Measurements from ENCODE around the gene TPT1. TPM values are rescaled to one million over a fixed set of nuclear protein-coding genes. Genes with fewer than 3 reads are reported as not detected.
"Not testable (repeated sequence)": the region's sequence is repeated elsewhere in the genome, so short reads cannot be mapped to it uniquely, and the experiment has no call there.

TPT1 gene
- total RNA-seq (2014; rRNA removed; shearing (Covaris generic)): 1,541 and 1,642 TPM in 2 replicates

GRCh38 chr13:45341034-45341798 lies at the start of gene TPT1:
TSS of gene TPT1 (minus strand) at chr13:45341183. CDS start at chr13:45341069, 114 bp downstream.
- Histone ChIP-seq H3K36me3 (peaks cover 60% of the 10 kb centered on the region), H3K27me3 (replicated peaks) (no peaks in the 10 kb centered on the region), H3K4me1 (replicated peaks) (peaks cover 27% of the 10 kb centered on the region), H3K4me3 (peak within 1 kb of the TSS; percentile 87), H3K27ac (peak within 1 kb of the TSS; percentile 96), H3K9me3 (replicated peaks) (no peaks in the 10 kb centered on the region)
- peak; percentile 94 to 97 for DNase-seq (ENCODE audit: low read depth in 1 of 2, low spot score in 2 of 2)

GRCh38 chr13:45390348-45390747 lies 49.4 kb upstream of the TPT1 start:
- not testable (repeated sequence) for H3K4me3 ChIP-seq; H3K27ac ChIP-seq; H3K9me3 ChIP-seq (replicated peaks); H3K4me1 ChIP-seq (replicated peaks); DNase-seq (ENCODE audit: low read depth in 1 of 2, low spot score in 2 of 2); H3K27me3 ChIP-seq (replicated peaks)
- H3K36me3 ChIP-seq: peaks cover 19% of the 10 kb centered on the region

DNA sequence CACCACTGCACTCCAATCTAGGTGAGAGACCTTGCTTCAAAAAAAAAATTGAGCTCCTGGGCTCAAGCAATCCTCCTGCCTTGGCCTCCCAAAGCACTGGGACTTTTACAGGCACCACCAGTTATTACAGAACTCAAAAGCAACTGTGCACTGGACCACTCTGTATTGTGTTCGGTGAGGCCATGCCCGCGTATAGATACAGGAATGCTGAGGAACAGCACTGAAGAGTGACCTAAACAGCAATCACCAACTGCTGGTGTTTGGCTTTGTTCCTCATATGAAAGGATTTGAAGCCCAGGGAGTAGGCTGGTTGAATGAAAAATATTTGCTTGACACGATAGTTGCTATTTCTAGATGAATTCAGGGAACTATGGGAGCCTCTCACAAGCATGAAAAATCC lies 47.7 kb upstream of the TPT1 start:
- Histone ChIP-seq H3K27ac (no peak overlapping the region), H3K27me3 (replicated peaks) (no peaks in the 10 kb centered on the region), H3K4me1 (replicated peaks) (no peaks in the 10 kb centered on the region), H3K4me3 (no peak overlapping the region), H3K36me3 (peaks cover 7% of the 10 kb centered on the region; the same call in 1 of the 2 replicates), H3K9me3 (replicated peaks) (no peaks in the 10 kb centered on the region)
- no peak for DNase-seq (ENCODE audit: low read depth in 1 of 2, low spot score in 2 of 2)

DNA sequence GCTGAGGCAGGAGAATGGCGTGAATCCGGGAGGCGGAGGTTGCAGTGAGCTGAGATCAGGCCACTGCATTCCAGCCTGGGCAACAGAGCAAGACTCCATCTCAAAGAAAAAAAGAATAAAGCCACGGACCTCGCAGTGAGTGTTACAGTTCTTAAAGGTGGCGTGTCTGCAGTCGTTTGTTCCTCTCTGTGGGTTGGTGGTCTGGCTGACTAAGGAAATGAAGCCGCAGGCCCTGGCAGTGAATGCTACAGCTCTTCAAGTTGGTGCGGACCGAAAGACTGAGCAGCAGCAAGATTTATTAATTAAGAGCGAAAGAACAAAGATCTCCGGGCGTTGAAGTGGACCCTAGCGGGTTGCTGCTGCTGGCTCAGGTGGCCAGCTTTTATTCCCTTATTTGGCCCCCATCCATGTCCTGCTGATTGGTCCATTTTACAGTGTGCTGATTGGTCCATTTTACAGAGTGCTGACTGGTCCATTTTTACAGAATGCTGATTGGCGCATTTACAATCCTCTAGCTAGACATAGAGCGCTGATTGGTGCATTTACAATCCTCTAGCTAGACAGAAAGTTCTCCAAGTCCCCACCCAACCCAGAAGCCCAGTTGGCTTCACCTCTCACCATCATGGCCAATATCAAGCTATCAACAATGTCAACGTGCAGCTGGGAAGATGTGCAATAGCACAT lies 46.1 kb upstream of the TPT1 start:
- not testable (repeated sequence) for H3K27me3 ChIP-seq (replicated peaks); H3K27ac ChIP-seq; DNase-seq (ENCODE audit: low read depth in 1 of 2, low spot score in 2 of 2); H3K4me3 ChIP-seq; H3K4me1 ChIP-seq (replicated peaks); H3K36me3 ChIP-seq; H3K9me3 ChIP-seq (replicated peaks)

- no peak for DNase-seq (ENCODE audit: low read depth in 1 of 2, low spot score in 2 of 2)
- Histone ChIP-seq H3K27me3 (replicated peaks) (no peaks in the 10 kb centered on the region), H3K4me1 (replicated peaks) (no peaks in the 10 kb centered on the region)
Observed at GRCh38 chr13:45385907-45386553, 45.0 kb upstream of the TPT1 start.

DNA sequence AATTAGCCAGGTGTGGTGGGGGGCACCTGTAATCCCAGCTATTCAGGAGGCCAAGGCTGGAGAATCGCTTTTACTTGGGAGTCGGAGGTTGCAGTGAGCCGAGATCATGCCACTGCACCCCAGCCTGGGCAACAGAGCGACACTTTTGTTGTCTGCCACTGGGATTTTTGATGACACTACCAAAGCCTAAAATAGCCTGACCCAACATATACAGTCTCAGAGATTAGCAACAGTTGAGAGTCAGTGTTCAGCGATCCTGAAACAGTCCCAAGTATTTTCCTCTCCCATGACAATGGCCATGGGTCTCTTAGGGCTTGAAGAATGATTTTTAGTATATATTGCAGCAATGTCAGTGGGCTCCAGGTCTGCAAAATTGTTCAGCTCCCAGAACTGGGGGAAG lies 44.3 kb upstream of the TPT1 start:
- Histone ChIP-seq H3K27me3 (replicated peaks) (no peaks in the 10 kb centered on the region), H3K4me1 (replicated peaks) (no peaks in the 10 kb centered on the region), H3K27ac (no peak overlapping the region), H3K36me3 (no peaks in the 10 kb centered on the region; the same call in 1 of the 2 replicates), H3K9me3 (replicated peaks) (no peaks in the 10 kb centered on the region), H3K4me3 (no peak overlapping the region)
- no peak for DNase-seq (ENCODE audit: low read depth in 1 of 2, low spot score in 2 of 2)

More at GRCh38 chr13:45385907-45386553, 45.0 kb upstream of the TPT1 start:
- H3K27ac ChIP-seq: no peak overlapping the region
- H3K4me3 ChIP-seq: no peak overlapping the region
- H3K36me3 ChIP-seq: no peaks in the 10 kb centered on the region; the same call in 1 of the 2 replicates
- H3K9me3 ChIP-seq (replicated peaks): no peaks in the 10 kb centered on the region

DNA sequence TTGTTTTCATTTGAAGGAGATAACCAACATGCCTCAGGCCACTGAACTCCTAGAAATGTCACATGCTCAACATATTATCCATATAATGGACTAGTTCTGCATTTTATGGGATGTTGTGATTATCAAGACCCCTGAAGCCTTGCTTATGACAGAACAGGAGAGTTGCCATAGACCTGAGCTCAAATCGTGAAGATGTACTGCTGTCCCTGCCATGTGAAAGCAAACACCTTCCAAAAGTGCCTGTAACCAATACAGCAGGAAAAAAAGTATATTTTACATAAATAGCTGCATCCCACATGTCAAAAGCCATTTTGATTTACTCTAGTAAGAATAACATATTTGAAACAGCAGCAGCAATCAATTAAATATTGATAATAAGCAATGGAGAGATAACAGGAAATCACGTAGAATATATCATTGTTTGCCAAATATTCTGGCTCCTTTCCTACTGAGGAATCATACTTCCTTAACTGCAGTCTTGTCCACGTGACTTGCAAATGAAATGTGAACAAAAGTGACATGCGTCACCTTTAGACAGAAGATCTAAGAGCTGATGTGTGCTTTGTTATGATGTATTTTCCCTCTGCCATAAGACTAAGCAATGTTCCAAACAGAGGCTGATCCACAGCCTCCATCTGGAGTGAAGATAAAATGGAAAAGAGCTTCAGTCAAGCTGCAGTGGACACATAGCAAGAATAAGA lies 43.6 kb upstream of the TPT1 start:
- no peak overlapping the region for H3K27ac ChIP-seq
- H3K4me1 ChIP-seq (replicated peaks): no peaks in the 10 kb centered on the region
- no peak overlapping the region for H3K4me3 ChIP-seq
- H3K27me3 ChIP-seq (replicated peaks): no peaks in the 10 kb centered on the region
- no peak for DNase-seq (ENCODE audit: low read depth in 1 of 2, low spot score in 2 of 2)
- H3K36me3 ChIP-seq: no peaks in the 10 kb centered on the region; the same call in 1 of the 2 replicates
- no peaks in the 10 kb centered on the region for H3K9me3 ChIP-seq (replicated peaks)

DNA sequence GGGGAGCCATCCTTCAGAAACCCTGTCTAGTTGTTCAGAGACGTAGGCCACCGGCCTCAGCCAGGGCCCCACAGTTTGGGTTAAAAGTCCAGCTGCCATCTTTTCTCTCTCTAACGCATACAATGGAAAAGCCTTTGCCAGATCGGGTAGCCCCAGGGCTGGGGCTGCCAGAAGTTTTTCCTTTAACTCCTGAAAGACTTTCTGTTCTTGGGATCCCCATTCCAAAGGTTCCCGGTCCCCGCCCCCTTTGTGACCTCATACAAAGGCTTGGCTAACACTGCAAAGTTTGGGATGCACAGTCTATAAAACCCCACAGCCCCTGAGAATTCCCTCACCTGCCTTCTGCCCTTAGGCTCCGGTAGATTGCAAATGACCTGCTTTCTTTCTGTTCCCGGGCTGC lies 41.8 kb upstream of the TPT1 start:
- not testable (repeated sequence) for H3K27me3 ChIP-seq (replicated peaks); H3K4me3 ChIP-seq; H3K4me1 ChIP-seq (replicated peaks)

DNA sequence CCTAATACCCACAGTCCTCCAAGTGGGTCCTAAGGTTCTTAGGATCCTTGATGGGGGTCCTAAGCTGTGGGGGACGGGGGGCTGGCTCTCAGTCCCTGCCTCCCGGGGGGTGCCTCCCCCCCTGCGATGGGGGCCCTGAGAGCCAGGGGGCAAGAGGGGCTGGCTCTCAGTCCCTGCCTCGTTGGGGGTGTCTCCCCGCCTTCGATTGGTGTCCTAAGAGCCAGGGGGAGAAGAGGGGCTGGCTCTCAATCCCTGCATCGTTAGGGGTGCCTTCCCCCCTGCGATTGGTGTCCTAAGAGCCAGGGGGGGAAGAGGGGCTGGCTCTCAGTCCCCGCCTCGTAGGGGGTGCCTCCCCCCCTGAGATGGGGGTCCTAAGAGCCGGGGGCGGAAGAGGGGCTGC lies 40.2 kb upstream of the TPT1 start:
- no peaks in the 10 kb centered on the region for H3K9me3 ChIP-seq (replicated peaks)

More for the DNA sequence above, 41.8 kb upstream of the TPT1 start:
- H3K27ac ChIP-seq; DNase-seq (ENCODE audit: low read depth in 1 of 2, low spot score in 2 of 2); H3K36me3 ChIP-seq; H3K9me3 ChIP-seq (replicated peaks): not testable (repeated sequence)

DNA sequence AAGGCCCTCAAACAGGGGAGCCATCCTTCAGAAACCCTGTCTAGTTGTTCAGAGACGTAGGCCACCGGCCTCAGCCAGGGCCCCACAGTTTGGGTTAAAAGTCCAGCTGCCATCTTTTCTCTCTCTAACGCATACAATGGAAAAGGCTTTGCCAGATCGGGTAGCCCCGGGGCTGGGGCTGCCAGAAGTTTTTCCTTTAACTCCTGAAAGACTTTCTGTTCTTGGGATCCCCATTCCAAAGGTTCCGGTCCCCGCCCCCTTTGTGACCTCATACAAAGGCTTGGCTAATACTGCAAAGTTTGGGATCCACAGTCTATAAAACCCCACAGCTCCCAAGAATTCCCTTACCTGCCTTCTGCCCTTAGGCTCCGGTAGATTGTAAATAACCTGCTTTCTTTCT lies 39.7 kb upstream of the TPT1 start:
- H3K36me3 ChIP-seq; H3K27ac ChIP-seq; H3K27me3 ChIP-seq (replicated peaks); H3K9me3 ChIP-seq (replicated peaks); DNase-seq (ENCODE audit: low read depth in 1 of 2, low spot score in 2 of 2); H3K4me1 ChIP-seq (replicated peaks); H3K4me3 ChIP-seq: not testable (repeated sequence)

More for the DNA sequence above, 40.2 kb upstream of the TPT1 start:
- Histone ChIP-seq H3K27me3 (replicated peaks) (no peaks in the 10 kb centered on the region), H3K4me1 (replicated peaks) (no peaks in the 10 kb centered on the region), H3K36me3 (no peaks in the 10 kb centered on the region), H3K4me3 (no peak overlapping the region), H3K27ac (no peak overlapping the region)
- DNase-seq (ENCODE audit: low read depth in 1 of 2, low spot score in 2 of 2): no peak

DNA sequence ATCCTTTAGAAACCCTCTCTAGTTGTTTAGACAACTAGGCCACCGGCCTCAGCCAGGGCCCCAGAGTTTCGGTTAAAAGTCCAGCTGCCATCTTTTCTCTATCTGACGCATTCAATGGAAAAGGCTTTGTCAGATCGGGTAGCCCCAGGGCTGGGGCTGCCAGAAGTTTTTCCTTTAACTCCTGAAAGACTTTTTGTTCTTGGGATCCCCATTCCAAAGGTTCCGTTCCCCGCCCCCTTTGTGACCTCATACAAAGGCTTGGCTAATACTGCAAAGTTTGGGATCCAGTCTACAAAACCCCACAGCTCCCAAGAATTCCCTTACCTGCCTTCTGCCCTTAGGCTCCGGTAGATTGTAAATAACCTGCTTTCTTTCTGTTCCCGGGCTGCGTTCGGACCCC lies 38.5 kb upstream of the TPT1 start:
- H3K4me1 ChIP-seq (replicated peaks); DNase-seq (ENCODE audit: low read depth in 1 of 2, low spot score in 2 of 2); H3K27ac ChIP-seq; H3K27me3 ChIP-seq (replicated peaks); H3K36me3 ChIP-seq; H3K9me3 ChIP-seq (replicated peaks); H3K4me3 ChIP-seq: not testable (repeated sequence)

- not testable (repeated sequence) for H3K36me3 ChIP-seq; H3K27ac ChIP-seq; H3K4me3 ChIP-seq; H3K9me3 ChIP-seq (replicated peaks); H3K27me3 ChIP-seq (replicated peaks); DNase-seq (ENCODE audit: low read depth in 1 of 2, low spot score in 2 of 2); H3K4me1 ChIP-seq (replicated peaks)
Observed at GRCh38 chr13:45378786-45379185, 37.8 kb upstream of the TPT1 start.

DNA sequence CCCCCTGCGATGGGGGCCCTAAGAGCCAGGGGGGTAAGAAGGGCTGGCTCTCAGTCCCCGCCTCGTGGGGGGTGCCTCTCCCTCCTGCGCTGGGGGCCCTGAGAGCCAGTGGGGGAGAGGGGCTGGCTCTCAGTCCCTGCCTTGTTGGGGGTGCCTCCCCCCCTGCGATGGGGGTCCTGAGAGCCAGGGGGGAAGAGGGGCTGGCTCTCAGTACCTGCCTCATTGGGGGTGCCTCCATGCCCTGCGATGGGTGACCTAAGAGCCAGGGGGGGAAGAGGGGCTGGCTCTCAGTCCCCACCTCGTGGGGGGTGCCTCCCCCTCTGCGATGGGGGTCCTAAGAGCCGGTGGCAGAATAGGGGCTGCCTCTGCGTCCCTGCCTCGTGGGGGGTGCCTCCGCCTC lies 36.3 kb upstream of the TPT1 start:
- H3K4me1 ChIP-seq (replicated peaks); H3K9me3 ChIP-seq (replicated peaks); H3K27me3 ChIP-seq (replicated peaks); H3K27ac ChIP-seq; H3K4me3 ChIP-seq; DNase-seq (ENCODE audit: low read depth in 1 of 2, low spot score in 2 of 2); H3K36me3 ChIP-seq: not testable (repeated sequence)
